Brain pericyte (primary cell): ENCODE measurements around the gene PVR.
"Not testable (repeated sequence)": the region's sequence is repeated elsewhere in the genome, so short reads cannot be mapped to it uniquely, and the experiment has no call there.

Experiments used
- DNase-seq: peaks from one replicate; pipeline ENCODE4 v3.0.0-alpha.2; 2012; ENCODE audit warnings: low read depth, low spot score

The PVR gene

DNA sequence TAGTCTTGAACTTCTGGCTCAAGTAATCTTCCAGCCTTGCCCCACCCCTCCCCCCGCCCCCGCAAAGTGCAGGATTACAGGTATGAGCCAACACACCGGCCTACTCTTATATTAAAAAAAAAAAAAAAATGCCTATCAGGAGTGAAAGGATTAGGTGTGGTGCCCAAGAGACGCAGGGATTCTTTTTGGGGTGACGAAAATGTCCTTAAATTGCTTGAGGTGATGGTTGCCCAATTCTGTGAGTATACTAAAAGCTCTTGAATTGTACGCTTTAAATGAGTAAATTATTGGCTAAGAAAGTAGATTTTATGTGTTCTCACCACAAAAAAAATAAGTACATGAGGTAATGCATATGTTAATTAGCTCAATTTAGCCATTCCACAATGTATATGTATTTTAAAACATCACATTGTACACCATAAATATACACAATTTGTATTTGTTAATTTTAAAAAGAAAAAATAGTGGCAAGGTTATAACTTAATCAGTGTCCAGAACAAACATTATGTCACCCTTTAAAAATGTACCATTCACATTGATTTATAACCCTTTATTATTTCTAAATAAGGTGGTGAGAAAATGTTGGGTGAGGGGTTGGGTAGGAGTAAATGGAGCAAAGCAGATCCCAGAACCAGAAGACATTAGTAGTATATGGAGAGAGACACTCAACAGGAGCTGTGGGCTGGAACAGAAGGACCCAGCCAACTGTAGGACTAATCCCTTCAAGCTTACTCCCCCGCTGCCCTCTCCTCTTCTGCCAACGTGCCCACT is 26.4 kb upstream of the PVR start:
- no peak for DNase-seq

DNA sequence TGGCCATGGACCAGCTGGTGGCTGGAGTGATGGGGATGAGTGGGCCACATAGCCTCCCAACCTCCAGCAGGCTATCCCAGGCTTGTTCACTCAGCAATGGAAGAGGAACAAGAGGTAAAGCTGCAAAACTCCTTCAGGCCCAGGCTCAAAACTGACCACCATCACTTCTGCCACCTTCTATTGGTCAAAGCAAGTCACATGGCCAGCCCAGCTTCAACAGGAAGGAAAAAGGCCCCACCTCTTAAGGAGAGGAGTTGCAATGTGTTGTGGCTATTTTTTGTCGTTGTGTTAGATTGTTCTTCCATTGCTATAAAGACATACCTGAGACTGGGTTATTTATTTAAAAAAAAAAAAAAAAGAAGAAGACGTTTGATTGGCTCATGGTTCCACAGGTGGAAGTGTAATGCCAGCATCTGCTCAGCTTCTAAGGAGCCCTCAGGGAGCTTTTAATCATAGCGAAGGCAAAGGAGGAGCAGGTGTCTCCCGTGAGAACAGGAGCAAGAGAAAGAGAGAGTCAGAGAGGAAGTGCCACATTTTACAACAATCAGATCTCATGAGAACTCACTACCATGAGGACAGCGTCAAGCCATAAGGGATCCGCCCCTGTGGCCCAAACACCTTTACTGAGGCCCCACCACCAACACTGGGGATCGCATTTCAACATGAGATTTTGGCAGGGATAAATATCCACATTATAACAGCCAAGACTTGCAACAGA is 24.9 kb upstream of the PVR start:
- DNase-seq: no peak

DNA sequence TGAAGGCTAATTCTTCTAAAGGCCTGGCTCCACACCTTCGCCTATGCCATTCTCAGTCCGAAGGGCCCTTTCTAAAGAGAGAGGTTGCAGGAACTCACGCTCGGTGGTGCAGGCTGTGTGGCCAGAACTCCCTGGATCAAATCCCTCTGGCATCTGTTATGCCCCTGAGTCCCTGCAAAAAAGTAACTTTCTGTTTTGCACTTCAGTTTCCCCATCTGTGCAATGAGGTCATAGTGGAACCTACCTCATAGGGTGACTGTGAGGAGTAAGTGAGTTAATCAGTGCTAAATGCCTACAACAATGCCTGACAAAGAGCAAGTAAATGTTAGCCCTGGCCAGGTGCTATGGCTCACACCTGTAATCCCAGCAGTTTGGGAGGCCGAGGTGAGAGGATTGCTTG is 23.0 kb upstream of the PVR start:
- DNase-seq: no peak

DNA sequence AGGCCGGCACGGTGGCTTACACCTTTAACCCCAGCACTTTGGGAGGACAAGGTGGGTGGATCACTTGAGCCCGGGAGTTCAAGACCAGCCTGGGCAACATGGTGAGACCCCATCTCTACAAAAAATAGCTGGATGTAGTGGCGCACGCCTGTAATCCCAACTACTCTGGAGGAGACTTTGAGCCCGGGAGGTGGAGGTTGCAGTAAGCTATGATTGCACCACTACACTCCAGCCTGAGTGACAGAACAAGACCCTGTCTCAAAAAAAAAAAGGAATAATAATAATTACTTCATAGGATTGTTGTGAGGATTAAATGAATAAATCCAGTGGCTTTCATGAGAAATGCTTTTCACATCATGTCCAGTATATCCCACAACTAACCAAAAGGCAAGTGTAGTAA is 22.3 kb upstream of the PVR start:
- DNase-seq: no peak

DNA sequence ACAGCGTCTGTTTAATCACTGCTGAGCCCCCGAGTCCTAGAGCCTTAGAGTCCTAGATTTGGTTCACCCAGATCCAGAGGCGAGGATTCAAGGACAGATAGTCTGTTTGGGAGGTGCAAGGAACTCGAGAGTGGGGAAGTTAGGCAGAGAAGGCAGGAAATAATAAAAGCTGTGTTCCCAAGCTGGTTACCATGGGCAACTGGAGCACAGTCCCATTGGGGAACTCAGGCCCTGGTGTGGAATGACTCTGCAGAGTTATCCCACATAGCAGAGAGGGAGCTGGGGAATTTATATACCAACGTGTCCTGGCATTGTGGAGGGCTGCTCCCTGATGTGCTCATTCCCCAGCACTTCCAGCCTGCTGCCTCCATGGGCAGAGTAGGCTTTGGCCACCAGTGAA is 20.6 kb upstream of the PVR start:
- DNase-seq: no peak

DNA sequence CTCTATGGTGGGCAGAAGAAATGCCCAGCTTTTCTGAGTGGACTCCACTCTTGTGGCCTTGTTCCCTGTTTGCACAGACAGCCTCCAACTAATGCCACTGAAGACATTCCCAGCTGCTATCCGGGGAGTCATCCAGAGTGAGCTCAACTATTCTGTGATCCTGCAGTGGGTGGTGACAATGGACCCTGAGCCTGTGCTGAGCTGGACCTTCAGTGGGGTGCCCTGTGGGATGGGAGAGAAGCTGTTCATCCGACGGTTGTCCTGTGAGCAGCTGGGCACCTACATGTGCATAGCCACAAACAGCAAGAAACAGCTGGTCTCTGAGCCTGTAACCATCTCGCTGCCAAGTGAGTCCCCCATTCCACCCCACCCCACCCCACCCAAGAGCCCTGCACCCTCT is 20.1 kb upstream of the PVR start:
- DNase-seq: no peak

DNA sequence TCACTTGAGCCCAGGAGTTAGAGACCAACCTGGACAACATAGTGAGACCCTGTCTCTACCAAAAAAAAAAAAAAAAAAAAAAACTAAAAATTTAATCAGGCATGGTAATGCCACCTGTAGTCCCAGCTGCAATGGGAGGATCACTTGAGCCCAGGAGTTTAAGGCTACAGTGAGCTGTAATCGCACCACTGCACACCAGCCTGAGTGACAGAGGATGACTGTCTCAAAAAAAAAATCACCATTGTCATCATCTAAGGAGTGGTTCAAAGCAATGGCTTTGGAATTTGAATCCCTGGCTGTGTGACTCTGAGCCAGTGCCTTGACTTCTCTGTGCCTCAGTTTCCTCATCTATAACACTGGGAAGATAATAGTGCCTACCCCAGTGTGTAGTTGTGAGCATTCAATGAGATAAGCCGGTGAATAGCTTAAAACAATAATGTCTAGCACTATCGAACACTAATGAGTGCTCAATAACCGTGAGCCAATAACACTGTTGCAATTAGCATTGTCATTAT is 18.8 kb upstream of the PVR start:
- no peak for DNase-seq

DNA sequence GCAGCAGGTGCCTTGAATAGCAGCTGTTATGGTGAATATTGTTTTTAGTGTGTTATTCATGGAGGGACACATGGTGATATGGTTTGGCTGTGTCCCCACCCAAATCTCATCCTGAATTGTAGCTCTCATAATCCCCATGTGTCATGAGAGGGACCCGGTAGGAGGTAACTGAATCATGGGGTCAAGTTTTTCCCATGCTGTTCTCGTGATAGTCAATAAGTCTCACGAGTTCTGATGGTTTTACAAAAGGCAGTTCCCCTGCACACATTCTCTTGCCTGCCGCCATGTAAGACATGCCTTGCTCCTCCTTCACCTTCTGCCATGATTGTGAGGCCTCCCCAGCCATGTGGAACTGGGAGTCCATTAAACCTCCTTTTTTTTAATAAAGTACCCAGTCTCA is 18.1 kb upstream of the PVR start:
- not testable (repeated sequence) for DNase-seq

DNA sequence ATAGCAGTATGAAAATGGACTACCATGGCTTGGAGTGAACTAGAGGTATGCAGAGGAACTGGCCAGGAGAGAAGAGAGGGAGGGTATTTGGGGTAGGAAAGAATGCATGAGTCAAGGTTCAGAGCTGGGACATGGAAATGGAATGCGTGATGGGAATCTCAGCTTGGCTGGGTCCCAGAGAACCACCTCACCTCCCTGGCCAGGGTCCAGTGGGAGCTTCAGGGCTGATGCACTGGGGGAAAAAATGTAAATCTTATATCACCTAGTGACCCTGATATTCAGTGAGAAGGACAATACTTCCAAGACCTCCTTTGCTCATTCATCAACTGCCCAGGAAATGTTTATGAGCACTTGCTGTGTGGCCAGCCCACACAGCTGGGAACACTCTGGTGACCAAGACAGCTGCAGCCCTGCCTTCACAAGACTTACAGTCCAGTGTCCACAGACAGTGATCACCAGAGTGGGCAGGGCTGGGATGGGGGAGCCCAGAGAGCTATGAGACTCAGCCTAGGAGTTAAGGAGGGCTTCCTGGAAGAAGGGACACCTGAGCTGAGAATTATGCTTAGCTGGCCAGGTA is 17.6 kb upstream of the PVR start:
- no peak for DNase-seq

DNA sequence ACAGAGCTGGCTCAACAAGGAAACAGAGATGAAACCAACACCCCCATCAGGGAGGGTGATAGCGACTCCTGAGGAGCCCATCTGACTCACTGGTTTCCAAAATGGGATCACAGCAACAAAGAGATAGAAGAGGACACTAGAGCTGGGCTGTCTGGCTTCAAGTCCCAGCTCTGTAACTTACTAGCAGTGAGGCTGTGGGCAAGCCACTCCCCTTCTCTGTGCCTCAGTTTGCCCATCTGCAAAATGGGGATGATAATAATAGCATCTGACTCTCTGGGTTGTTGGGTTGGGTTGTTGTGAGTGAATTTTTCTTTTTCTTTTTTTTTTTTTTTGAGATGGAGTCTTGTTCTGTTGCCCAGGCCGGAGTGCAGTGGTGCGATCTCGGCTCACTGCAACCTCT is 16.1 kb upstream of the PVR start:
- no peak for DNase-seq

DNA sequence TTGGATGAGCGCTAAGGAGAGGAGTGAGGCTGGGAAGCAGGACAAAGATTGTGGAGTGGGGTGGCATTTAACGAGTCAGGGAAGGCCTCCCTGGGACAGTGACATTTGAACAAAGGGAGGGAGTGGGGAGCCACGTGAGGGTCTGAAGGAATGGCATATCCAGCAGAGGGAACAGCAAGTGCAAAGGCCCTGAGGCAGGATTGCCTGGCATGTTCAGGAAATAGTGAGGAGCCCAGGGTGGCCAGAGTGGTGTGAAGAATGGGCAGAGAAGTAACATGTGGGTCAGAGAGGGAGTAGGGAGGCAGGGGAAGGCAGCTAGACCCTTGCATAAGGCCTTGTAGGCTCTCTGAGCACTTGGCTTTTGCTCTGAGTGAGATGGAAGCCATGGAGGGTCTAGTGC is 14.9 kb upstream of the PVR start:
- DNase-seq: no peak

DNA sequence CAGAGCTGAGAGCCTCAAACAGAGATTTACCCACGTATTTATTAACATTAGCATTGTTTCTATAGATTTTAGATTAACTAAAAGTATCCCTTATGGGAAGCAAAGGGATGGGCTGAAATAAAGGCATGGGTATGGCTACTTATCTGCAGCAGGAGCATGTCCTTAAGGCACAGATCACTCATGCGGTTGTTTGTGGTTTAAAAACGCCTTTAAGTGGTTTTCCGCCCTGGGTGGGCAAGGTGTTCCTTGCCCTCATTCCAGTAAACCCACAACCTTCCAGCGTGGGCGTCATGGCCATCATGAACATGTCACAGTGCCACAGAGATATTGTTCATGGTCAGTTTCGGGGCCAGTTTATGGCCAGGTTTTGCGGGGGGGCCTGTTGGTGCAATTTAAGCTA is 12.1 kb upstream of the PVR start:
- not testable (repeated sequence) for DNase-seq

DNA sequence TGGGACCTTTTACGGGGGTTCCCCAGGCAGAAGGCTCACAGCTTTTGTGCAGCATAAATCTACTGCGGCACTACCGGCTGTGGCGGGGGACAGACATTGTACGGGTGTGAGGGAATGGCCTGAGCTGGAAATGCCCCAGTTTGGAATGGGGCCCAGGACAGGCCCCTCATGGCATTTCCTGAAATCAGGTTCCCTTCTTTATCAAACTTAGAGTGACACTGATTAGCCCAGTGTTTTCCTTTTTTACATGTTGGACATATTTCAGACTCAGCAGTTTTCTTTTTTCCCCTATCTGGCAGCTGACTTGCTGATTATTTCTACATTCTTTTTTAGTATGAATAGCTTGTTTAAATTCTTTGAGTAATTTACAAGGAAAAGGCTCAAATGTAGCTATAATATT is 9.7 kb upstream of the PVR start:
- DNase-seq: not testable (repeated sequence)

DNA sequence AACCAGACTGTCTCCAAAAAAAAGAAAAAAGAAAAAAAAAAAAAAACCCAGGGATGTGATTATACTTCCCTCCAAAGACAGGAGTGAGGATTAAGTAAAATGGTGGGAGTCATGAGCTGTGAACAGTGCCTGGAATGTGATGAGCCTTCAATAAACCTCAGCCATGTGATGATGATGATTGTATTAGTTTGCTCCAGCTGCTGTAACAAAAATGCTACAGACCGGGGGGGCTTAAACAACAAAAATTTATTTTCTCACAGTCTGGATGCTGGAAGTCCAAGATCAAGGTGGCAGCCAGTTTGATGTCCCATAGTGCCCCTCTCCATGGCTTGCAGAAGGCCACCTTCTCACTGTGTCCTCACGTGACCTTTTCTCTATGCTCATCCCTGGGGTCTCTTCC is 8.9 kb upstream of the PVR start:
- no peak for DNase-seq

DNA sequence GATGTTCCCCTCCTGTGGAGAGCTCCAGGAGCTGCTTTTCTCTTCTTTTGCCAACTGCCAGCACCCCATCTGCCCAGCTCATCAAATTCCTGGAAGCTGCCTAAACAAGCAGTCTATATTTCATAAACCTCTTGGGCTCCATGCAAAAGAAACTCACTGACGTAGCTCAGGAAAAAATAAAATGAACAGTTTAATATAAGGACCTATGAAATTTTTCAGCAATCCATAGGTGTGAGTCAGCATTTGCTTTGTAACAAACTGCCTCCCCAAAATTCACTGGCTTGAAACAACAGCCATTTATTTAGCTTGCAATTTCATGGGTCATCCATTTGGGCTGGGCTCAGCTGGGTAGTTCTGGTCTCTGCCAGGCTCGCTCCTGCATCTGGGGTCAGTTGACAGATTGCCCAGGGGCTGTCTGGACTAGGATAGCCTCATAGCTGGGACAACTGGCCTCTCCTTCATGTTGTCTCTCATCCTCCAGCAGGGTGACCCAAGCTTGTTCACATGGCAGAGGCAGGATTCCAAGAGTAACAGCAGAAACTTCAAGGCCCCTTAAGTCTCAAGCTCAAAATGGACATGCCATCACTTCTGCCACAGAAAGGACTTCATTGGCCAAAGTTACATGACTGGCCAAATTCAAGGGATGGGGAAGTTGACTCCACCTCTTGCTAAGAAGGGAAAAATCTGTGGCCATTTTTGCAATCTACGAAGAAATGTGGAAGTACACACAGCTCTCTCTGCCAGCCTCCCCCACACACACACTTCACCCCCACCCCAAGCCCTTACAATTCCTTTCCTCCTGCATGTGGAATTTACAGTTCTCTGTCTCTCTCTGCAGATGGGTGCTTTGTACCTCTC is 7.9 kb upstream of the PVR start:
- DNase-seq: peak; percentile 25

DNA sequence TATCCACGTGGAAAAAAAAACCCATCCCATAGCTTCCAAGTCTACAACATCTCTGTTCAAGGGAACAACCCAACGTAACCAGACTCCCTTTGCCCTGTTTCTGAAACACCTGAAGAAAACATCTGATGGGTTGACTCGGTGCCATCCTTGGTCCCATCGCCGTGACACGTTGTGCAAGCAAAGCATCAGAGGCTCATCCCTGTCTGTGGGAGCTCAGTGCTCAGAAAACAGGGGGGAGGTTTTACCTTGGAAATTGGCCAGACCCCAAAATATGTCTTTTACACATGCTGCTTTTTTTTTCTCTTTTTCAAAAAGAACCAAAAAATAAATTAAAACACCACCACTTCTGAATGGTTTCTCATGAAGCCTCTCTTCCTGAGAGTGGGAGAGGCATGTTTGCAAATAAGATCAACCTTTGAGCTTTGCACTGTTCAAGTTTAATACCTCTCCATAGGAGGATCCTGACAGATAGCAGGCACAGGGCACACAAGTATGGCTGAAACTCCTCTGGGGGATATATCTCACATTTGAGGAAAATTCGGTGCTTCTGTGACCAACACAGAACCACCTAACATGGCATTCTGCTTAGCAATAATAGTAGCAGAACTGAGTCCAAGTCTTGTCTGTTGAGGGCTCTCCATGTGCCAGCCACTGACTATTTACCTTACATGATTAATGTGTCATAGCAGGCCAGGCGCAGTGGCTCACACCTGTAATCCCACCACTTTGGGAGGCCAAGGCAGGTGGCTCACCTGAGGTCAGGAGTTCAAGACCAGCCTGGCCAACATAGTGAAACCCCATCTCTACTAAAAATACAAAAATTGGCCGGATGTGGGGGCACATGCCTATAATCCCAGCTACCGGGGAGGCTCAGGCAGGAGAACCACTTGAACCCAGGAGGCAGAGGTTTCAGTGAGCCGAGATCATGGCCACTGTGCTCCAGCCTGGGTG is 7.0 kb upstream of the PVR start:
- no peak for DNase-seq

DNA sequence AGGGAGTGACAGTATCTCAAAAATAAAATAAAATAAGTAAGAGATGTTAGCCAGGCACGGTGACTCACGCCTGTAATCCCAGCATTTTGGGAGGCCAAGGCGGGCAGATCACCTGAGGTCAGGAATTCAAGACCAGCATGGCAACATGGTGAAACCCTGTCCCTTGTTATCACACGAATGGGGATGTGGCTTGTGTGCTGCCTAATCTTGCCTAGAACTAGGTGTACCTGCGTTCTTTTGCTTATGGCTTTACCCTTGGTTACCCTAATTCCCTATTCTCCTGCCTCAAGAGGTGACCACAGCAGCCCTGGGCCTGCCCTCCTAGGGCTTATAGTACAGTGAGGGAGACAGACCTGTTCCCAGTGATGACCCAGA is 6.3 kb upstream of the PVR start:
- no peak for DNase-seq

DNA sequence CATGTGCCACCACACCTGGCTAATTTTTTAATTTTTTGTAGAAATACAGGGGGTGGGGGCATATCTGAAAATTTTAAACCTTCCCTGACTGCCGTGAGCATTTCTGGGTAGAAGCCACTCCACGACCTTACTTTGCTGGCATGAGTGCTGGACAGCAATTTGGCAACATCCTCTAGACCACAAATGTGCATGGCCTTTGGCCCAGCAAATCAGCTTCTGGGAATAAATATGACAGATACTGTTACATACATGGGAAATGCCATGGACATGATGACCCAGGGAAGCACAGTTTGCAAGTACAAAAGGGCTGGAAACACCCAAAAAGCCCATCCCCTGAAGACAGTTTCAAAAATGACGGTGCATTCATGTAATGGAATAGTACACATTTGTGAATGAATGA is 3.2 kb upstream of the PVR start:
- no peak for DNase-seq

DNA sequence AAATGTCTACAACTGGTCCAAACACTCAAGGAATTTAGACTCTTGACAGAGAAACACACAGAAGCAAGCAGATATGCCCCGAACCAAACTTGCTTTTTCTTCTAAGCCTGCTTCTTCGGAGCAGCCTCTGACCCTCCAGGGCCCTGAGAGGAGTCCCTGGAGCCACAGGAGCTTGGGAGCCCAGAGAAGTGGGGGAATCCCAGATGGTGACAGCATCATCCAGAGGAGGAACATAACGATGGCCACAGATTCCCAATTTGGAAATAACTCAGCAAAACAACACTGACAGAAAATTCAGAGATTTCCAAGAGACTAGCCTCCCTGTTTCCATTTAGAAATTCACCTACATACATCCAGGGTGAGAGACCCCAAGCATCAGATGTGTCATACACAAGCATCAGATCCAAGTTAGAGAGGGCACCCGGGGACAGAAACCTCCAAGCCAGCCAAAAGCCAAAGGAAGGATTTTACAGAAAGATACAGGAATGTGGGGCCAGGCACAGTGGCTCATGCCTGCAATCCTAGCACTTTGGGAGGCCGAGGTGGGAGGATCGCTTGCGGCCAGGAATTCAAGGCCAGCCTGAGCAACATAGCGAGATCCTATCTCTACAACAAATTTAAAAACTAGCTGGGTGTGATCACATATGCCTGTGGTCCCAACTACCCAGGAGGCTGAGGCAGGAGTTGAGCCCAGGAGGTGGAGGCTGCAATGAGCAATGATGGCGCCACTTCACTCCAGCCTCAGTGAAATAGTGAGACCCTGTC is 2.0 kb upstream of the PVR start:
- DNase-seq: no peak

DNA sequence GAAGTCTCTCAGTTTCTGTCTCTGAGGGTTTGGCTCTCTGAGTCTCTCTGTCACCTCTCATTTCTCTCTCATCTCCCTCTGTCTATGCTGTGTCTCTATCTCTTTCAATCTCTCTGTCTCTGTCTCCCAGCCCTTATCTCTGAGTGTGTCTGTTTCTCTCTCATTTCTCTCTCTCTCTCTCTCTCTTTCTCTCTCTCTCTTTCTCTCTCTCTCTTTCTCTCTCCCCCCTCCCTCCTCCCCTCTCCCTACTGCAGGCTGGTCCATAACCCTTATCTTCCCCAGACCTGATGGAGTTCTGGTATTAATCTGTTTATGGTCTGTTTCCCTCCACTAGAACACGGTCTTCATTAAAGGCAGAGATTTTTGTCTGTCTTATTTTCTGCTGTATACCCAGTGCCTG is 1.3 kb upstream of the PVR start:
- DNase-seq: no peak
